Measurements from ENCODE around the gene KCNQ2. TPM values are rescaled to one million over a fixed set of nuclear protein-coding genes. Genes with fewer than 3 reads are reported as not detected.
A peak's percentile ranks its signal among the peaks of the same experiment; 100 is the strongest.

The KCNQ2 gene
- total RNA-seq, 1 donor from 2014 or later = 14.6 TPM

- TF ChIP-seq, protein P1, sequence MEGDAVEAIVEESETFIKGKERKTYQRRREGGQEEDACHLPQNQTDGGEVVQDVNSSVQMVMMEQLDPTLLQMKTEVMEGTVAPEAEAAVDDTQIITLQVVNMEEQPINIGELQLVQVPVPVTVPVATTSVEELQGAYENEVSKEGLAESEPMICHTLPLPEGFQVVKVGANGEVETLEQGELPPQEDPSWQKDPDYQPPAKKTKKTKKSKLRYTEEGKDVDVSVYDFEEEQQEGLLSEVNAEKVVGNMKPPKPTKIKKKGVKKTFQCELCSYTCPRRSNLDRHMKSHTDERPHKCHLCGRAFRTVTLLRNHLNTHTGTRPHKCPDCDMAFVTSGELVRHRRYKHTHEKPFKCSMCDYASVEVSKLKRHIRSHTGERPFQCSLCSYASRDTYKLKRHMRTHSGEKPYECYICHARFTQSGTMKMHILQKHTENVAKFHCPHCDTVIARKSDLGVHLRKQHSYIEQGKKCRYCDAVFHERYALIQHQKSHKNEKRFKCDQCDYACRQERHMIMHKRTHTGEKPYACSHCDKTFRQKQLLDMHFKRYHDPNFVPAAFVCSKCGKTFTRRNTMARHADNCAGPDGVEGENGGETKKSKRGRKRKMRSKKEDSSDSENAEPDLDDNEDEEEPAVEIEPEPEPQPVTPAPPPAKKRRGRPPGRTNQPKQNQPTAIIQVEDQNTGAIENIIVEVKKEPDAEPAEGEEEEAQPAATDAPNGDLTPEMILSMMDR (IDR thresholded peaks at IDR 0.05; ENCODE audit: unreplicated experiment) = no peak
- no peak overlapping the region for H3K27ac Mint-ChIP-seq
- H3K9me3 Mint-ChIP-seq (ENCODE audit: low read depth) = peaks cover 4% of the 10 kb centered on the region
- DNase-seq (ENCODE audit: low spot score, unreplicated experiment) = peak; percentile 13
- H3K36me3 Mint-ChIP-seq (ENCODE audit: insufficient read depth) = no peaks in the 10 kb centered on the region
- H3K4me3 Mint-ChIP-seq (ENCODE audit: low read depth) = no peak overlapping the region
- H3K27me3 Mint-ChIP-seq = peaks cover 14% of the 10 kb centered on the region
- peaks cover 1% of the 10 kb centered on the region for H3K4me1 Mint-ChIP-seq (ENCODE audit: low read depth)
Measured at GRCh38 chr20:63495167-63495720, 22.8 kb upstream of the KCNQ2 start.

DNA sequence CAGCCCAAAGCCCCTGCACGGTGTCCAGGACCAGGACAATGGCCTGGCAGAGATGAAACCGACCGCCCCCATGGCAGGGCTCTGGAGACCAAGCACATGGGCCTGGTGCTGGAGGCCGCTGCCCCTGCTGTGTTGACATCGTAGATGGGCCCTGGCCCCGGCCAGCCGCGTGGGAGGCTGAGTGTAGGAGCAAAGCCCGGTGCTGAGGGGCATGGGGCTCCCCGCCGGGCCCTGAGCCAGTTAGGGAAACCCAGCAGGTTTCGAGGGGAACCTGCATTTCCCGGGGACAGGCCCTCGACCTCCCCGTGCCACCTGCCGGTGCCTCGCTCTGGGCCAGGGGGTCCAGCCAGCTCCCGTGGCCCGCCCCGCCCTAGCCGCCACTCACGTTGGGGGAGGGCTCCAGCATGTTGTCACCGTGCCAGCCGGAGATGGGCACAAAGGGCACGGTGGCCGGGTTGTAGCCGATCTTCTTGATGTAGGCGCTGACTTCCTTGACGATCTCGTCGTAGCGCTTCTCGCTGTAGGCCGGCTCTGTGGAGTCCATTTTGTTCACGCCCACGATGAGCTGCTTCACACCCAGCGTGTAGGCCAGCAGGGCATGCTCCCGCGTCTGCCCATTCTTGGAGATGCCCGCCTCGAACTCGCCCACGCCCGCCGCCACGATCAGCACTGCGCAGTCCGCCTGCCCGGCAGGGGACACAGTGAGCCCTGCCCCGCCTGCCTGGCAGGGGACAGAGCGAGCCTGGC lies 22.1 kb upstream of the KCNQ2 start:
- Mint-ChIP-seq H3K36me3 (ENCODE audit: insufficient read depth) (no peaks in the 10 kb centered on the region), H3K27ac (no peak overlapping the region), H3K4me1 (ENCODE audit: low read depth) (peaks cover 1% of the 10 kb centered on the region), H3K27me3 (peaks cover 19% of the 10 kb centered on the region), H3K4me3 (ENCODE audit: low read depth) (no peak overlapping the region), H3K9me3 (ENCODE audit: low read depth) (peaks cover 4% of the 10 kb centered on the region)
- TF ChIP-seq, protein P1 (IDR thresholded peaks at IDR 0.05; ENCODE audit: unreplicated experiment) = no peak
- DNase-seq (ENCODE audit: low spot score, unreplicated experiment) = peak; percentile 8

DNA sequence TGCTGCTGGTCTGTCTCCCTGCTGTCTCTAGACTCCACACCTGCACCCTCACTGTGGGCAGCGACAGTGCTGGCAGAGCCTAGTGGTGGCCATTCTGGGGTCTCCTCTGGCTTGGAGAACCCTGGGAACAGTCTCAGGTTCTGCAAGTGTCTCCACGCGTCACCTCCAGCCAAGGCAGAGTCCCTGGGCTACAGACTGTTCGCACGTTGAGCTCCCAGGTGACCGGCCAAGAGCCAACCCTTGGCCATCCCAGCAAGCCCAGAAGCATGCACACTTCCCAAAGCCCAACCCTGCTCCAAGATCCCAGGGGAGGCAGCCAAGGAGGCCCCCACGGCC lies 21.6 kb upstream of the KCNQ2 start:
- Mint-ChIP-seq H3K36me3 (ENCODE audit: insufficient read depth) (no peaks in the 10 kb centered on the region), H3K27me3 (peaks cover 23% of the 10 kb centered on the region), H3K27ac (no peak overlapping the region), H3K4me3 (ENCODE audit: low read depth) (no peak overlapping the region), H3K9me3 (ENCODE audit: low read depth) (peaks cover 4% of the 10 kb centered on the region), H3K4me1 (ENCODE audit: low read depth) (peaks cover 1% of the 10 kb centered on the region)
- TF ChIP-seq, protein P1 (IDR thresholded peaks at IDR 0.05; ENCODE audit: unreplicated experiment) = no peak
- DNase-seq (ENCODE audit: low spot score, unreplicated experiment) = no peak

GRCh38 chr20:63493563-63494020 lies 21.1 kb upstream of the KCNQ2 start:
- H3K9me3 Mint-ChIP-seq (ENCODE audit: low read depth) = peaks cover 4% of the 10 kb centered on the region
- H3K36me3 Mint-ChIP-seq (ENCODE audit: insufficient read depth) = no peaks in the 10 kb centered on the region
- no peak overlapping the region for H3K4me3 Mint-ChIP-seq (ENCODE audit: low read depth)
- H3K27me3 Mint-ChIP-seq = peaks cover 27% of the 10 kb centered on the region
- H3K27ac Mint-ChIP-seq = no peak overlapping the region
- DNase-seq (ENCODE audit: low spot score, unreplicated experiment) = no peak
- TF ChIP-seq, protein P1 (IDR thresholded peaks at IDR 0.05; ENCODE audit: unreplicated experiment) = no peak
- peaks cover 1% of the 10 kb centered on the region for H3K4me1 Mint-ChIP-seq (ENCODE audit: low read depth)

DNA sequence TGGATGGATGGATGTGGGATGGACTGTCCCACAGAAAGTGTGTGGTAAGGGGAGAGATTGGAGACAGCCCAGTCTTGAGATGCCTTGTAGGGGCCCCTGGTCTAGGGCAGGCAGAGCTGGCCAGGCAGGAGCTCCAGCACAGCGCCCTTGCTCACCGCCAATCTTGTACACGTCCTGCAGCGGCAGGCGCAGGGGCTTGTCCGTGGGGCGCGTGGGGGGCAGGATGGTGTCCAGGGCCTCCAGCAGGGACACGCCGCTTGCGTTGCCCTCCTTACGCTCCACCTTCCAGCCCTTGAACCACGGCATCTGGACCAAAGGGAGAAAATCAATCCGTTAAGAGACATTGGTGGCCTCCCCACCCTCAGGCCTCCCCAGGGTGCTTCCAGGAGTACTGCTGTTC lies 20.5 kb upstream of the KCNQ2 start:
- TF ChIP-seq, protein P1 (IDR thresholded peaks at IDR 0.05; ENCODE audit: unreplicated experiment) = no peak
- peaks cover 27% of the 10 kb centered on the region for H3K27me3 Mint-ChIP-seq
- peaks cover 4% of the 10 kb centered on the region for H3K9me3 Mint-ChIP-seq (ENCODE audit: low read depth)
- H3K4me1 Mint-ChIP-seq (ENCODE audit: low read depth) = peaks cover 1% of the 10 kb centered on the region
- no peak overlapping the region for H3K4me3 Mint-ChIP-seq (ENCODE audit: low read depth)
- H3K27ac Mint-ChIP-seq = no peak overlapping the region
- no peak for DNase-seq (ENCODE audit: low spot score, unreplicated experiment)
- H3K36me3 Mint-ChIP-seq (ENCODE audit: insufficient read depth) = no peaks in the 10 kb centered on the region
